HepG2 (cell line): Measurements from ENCODE around the gene TMCC1.

Source experiments
- CHCHD3 ChIP-seq: sonication (generic); formaldehyde crosslinking; IDR thresholded peaks from 2 replicates; pipeline ENCODE4 v1.8.0; 2022; ENCODE audit warnings: mild to moderate bottlenecking, missing genetic modification reagents, moderate library complexity
- CTCF ChIP-seq: sonication (generic); formaldehyde crosslinking; IDR thresholded peaks from 2 replicates; pipeline ENCODE4 v1.5.0; 2020; ENCODE audit warnings: mild to moderate bottlenecking, missing genetic modification reagents, moderate library complexity
- FOXK2 ChIP-seq: fragments of 450-650 bp; IDR thresholded peaks from 2 replicates; pipeline ENCODE4 v1.6.1; 2016
- HNRNPLL ChIP-seq: fragments of 200-400 bp; formaldehyde crosslinking; IDR thresholded peaks from 2 replicates; pipeline ENCODE4 v1.6.1; 2017; ENCODE audit warnings: mild to moderate bottlenecking, low read depth, low read length; ENCODE audit not compliant: poor library complexity, severe bottlenecking
- JUN ChIP-seq: sonication (generic); formaldehyde crosslinking; IDR thresholded peaks from 2 replicates; pipeline ENCODE4 v1.4.0; 2020; ENCODE audit warnings: mild to moderate bottlenecking, missing genetic modification reagents
- PBX3 ChIP-seq: sonication (generic); formaldehyde crosslinking; IDR thresholded peaks from 2 replicates; pipeline ENCODE4 v1.8.1; 2023; ENCODE audit warnings: missing genetic modification reagents, inconsistent platforms, borderline replicate concordance
- PCBP1 ChIP-seq: fragments of 200-400 bp; formaldehyde crosslinking; IDR thresholded peaks from 2 replicates; pipeline ENCODE4 v1.6.1; 2017; ENCODE audit warnings: mild to moderate bottlenecking, low read depth, low read length, borderline replicate concordance
- RFX5 ChIP-seq: IDR thresholded peaks from 2 replicates; pipeline ENCODE4 v1.6.1; 2011; ENCODE audit warnings: low read depth, low read length, improper control_type of control experiment
- STAT5B ChIP-seq: sonication (generic); formaldehyde crosslinking; IDR thresholded peaks from 2 replicates; pipeline ENCODE4 v1.4.0; 2020; ENCODE audit warnings: missing genetic modification reagents
- ZBTB43 ChIP-seq: sonication (generic); formaldehyde crosslinking; conservative IDR thresholded peaks from 2 replicates; pipeline ENCODE4 v1.4.0; 2020; ENCODE audit warnings: missing genetic modification reagents
- ZNF136 ChIP-seq: sonication (generic); formaldehyde crosslinking; IDR thresholded peaks from 2 replicates; pipeline ENCODE4 v1.8.1; 2022; ENCODE audit warnings: low read depth, mild to moderate bottlenecking, moderate library complexity, missing genetic modification reagents
- ZNF747 ChIP-seq: sonication (generic); formaldehyde crosslinking; IDR thresholded peaks from 2 replicates; pipeline ENCODE4 v1.8.1; 2023; ENCODE audit warnings: missing genetic modification reagents, mild to moderate bottlenecking, borderline replicate concordance
- TF ChIP-seq, protein P1 (sequence below): sonication (generic); formaldehyde crosslinking; IDR thresholded peaks from 2 replicates; pipeline ENCODE4 v1.4.0; 2020; ENCODE audit warnings: missing genetic modification reagents

GRCh38 chr3:129602309-129602708 is 291.2 kb downstream of the TMCC1 start:
- TF ChIP-seq ZNF747 (CRISPR knock-in tag) (no peak), PBX3 (CRISPR knock-in tag) (no peak), ZNF136 (CRISPR knock-in tag) (no peak), RFX5 (no peak), CHCHD3 (CRISPR knock-in tag) (no peak), FOXK2 (no peak), STAT5B (CRISPR knock-in tag) (no peak), CTCF (CRISPR knock-in tag) (no peak), JUN (CRISPR knock-in tag) (no peak), PCBP1 (no peak), ZBTB43 (no peak), HNRNPLL (no peak)
- TF ChIP-seq, protein P1, sequence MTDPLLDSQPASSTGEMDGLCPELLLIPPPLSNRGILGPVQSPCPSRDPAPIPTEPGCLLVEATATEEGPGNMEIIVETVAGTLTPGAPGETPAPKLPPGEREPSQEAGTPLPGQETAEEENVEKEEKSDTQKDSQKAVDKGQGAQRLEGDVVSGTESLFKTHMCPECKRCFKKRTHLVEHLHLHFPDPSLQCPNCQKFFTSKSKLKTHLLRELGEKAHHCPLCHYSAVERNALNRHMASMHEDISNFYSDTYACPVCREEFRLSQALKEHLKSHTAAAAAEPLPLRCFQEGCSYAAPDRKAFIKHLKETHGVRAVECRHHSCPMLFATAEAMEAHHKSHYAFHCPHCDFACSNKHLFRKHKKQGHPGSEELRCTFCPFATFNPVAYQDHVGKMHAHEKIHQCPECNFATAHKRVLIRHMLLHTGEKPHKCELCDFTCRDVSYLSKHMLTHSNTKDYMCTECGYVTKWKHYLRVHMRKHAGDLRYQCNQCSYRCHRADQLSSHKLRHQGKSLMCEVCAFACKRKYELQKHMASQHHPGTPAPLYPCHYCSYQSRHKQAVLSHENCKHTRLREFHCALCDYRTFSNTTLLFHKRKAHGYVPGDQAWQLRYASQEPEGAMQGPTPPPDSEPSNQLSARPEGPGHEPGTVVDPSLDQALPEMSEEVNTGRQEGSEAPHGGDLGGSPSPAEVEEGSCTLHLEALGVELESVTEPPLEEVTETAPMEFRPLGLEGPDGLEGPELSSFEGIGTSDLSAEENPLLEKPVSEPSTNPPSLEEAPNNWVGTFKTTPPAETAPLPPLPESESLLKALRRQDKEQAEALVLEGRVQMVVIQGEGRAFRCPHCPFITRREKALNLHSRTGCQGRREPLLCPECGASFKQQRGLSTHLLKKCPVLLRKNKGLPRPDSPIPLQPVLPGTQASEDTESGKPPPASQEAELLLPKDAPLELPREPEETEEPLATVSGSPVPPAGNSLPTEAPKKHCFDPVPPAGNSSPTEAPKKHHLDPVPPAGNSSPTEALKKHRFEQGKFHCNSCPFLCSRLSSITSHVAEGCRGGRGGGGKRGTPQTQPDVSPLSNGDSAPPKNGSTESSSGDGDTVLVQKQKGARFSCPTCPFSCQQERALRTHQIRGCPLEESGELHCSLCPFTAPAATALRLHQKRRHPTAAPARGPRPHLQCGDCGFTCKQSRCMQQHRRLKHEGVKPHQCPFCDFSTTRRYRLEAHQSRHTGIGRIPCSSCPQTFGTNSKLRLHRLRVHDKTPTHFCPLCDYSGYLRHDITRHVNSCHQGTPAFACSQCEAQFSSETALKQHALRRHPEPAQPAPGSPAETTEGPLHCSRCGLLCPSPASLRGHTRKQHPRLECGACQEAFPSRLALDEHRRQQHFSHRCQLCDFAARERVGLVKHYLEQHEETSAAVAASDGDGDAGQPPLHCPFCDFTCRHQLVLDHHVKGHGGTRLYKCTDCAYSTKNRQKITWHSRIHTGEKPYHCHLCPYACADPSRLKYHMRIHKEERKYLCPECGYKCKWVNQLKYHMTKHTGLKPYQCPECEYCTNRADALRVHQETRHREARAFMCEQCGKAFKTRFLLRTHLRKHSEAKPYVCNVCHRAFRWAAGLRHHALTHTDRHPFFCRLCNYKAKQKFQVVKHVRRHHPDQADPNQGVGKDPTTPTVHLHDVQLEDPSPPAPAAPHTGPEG (CRISPR knock-in tag) = no peak
